ENCODE data around the gene STAT2.
"Not testable (repeated sequence)": the region's sequence is repeated elsewhere in the genome, so short reads cannot be mapped to it uniquely, and the experiment has no call there.

STAT2 gene

DNA sequence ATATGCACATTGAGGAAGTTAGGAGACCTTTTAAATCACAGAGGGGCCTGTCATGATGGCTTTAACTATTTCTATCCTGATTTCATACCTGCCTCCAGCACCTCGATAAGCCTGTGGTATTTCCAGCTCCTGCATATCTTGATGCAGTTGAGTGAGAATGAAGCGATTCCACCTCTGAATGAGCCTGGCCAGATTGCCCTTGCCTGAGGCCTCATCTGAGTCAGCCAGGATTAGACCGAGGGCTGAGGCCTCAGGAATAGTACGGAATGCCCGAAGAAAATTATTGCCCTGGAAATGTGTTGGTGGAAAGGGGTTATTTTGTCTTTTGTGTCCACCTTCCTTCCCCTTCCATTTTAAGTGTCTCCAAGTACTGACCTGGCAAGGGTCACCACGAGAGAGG, 35.7 kb downstream of the STAT2 start:
- no peak for DNase-seq

DNA sequence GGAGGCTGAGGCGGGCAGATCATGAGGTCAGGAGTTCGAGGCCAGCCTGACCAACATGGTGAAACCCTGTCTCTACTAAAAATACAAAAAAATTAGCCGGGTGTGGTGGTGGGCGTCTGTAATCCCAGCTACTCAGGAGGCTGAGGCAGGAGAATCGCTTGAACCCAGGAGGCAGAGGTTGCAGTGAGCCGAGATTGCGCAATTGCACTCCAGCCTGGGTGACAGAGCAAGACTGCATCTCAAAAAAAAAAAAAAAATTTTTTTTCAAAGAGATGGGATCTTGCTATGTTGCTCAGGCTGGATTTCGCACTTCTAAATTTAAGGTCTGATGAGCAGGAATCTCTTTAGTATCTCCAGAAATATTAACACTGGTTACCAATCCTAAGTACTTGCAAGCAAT, 38.3 kb downstream of the STAT2 start:
- not testable (repeated sequence) for DNase-seq

DNA sequence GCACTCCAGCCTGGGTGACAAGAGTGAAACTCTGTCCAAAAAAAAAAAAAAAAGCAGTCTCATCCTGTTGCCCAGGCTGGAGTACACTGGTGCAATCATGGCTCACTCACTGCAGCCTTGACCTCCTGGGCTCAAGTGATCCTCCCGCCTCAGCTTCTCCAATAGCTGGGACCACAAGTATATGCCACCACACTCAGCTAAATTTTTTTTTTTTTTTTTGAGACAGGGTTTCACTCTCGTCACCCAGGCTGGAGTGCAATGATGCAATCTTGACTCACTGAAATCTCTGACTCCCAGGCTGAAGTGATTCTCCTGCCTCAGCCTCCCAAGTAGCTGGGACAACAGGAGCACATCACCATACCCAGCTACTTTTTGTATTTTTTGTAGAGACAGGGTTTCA, 38.9 kb downstream of the STAT2 start:
- DNase-seq = no peak

DNA sequence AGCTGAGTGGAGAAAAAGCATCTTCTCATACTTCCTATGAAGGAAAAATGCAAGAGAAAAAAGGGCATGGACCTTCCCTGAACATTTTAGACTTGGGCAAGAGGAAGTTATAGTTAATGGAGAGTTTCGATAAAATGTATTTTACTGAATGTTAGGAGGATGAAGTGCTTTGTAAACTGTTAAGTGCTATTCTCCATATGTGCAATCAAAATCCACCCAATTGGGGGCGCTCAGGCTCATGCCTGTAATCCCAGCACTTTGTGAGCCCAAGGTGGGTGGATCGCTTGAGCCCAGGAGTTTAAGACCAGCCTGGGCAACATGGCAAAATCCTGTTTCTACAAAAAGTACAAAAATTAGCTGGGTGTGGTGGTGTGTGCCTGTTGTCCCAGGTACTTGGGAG, 42.2 kb downstream of the STAT2 start:
- DNase-seq = no peak

DNA sequence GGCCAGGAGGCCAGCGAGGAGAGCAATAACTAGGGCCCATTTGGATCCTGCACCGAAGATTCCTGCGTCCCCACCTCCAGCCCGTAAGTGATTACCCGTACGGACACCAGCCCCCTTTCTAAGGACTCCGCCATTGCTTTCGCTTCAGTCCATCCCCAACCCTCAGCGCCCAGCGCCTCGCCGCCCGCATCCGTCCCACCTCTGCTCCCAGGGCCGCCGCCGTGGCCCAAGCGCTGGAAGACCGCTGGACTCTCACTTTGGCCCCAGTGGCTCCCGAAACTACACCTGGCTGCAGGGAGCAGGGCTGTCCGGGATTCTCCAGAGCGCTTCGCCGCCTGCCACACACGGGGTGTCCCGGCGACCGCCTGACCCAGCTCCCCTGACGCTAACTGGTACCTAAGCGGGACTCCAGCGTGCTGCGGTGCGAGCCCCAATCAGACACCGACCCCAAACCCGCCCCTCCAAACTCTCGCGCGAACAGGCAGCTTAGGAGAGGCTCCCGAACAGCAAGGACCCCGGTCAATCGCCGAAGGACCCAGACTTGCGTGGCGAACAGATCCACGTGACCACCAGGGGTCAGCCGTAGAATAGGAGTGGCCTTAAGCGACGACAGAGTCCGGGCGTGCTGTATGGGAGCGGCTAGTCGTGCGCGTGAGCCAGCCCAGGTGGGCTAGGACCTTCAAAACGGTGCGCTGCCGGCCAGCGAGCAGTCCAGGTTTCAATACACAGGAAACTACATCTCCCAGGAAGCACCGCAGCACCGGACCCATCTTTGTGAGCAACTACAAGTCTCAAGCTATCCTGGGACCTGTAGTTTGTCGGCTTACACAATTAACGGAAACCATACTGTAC, 44.1 kb downstream of the STAT2 start, which contains the start of gene CNPY2:
CNPY2 (minus strand) TSS at position 367 of the 852 bp plus-strand sequence. CDS start 771 bp downstream, outside the sequence.
- DNase-seq = peak; percentile 92

DNA sequence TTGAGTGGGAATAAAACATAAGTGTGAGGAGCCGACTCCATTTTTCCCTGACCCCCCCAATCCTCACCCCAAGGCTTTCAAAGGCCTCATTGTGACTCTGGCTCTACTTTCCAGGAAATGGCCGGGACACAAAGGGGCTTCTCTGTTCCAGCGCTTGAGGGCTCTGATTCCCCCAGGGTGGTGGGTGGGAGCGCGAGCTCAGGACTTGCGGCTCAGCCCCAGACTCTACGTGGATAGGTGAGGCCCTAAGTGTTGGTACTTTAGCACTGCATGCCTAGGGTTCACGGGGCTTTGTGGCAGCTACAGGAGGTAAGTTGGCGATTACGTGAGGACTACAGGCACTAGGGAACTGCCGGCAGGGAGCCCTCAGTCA, 44.7 kb downstream of the STAT2 start:
- no peak for DNase-seq

DNA sequence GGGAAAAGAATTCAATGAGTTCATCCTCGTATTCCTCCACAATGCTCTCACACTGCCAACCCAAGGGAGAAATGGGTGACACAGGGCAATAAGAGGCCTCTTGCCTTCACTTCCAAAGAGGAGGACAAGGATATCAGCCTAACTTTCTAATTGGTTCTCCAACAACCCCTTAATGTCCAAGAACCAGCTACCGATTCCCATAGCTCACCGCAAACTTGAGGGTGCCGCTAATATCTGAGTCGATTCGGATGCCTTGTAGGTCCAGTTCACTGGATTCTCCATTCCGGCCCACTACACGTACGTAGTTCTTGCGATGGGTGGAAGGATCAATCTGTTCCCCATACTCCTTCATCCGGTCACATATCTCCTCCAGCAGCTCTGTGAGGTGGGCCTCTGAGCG, 48.9 kb downstream of the STAT2 start:
- DNase-seq = no peak

DNA sequence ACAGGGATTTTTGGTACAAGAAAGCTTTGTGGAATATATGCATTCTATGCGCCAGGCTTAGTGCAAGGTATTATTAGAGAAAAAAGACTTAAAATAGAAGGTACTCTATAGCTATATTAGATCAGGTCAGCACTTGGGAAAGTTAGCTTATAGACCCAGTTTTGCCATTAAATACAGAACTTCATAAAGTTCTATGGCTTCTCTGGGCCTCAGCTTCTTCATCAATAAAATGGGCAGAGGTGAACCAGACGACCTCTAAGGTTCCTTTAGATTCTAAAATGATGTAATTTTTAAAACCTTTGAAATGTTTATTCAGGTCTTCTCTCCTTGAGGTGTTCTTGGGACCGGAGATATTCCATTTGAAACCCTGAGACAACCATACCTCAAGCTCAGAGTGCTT, 51.2 kb downstream of the STAT2 start:
- DNase-seq = no peak

DNA sequence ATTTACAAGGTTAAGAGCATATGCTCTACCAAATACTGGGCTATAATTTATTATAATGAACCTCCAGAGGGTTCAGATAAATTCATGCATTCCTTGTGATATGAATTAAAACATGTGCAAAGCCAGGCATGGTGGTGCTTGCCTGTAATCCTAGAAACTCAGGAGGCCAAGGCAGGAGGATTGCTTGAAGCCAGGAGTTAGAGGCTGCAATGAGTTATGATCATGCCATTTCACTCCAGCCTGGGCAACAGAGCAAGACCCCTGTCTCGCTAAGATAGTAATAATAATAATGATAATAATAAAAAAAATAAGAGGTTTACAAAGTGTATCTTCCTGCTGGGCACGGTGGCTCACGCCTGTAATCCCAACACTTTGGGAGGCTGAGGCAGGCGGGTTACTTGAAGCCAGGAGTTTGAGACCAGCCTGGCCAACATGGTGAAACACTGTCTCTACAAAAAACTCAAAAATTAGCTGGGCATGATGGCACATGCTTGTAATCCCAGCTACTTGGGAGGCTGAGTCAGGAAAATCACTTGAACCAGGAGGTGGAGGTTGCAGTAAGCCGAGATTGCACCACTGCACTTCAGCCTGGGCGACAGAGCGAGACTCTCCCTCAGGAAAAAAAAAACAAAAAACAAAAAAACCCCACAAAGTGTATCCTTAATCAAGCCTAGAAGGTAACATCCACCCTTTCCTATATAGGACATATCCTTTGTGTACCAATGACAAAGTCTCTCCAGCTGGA, 52.5 kb downstream of the STAT2 start:
- no peak for DNase-seq

DNA sequence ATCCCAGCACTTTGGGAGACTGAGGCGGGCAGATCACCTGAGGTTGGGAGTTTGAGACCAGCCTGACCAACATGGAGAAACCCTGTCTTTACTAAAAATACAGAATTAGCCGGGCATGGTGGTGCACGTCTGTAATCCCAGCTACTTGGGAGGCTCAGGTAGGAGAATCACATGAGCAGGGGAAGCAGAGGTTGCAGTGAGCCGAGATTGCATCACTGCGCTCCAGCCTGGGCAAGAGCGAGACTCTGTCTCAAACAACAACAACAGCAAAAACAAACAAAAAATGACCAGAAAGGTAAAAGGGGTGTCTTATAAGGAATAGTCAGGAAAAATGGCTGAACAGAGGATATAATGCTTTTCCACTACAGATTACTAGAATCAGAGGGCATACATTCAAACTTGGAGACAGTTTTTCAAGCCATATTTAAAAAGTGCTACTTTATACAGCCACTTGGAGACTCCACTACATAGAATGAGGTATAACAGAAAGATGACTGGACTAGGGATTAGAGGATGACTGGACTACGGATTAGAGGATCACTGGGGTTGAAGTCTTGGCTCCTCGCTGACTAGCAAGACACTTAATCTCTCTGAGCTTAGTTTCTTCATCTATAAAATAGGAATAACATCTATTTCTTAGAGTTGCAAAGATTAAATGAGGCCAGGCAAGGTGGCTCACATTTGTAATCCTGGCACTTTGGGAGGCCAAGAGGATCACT, 54.9 kb downstream of the STAT2 start:
- DNase-seq = no peak

DNA sequence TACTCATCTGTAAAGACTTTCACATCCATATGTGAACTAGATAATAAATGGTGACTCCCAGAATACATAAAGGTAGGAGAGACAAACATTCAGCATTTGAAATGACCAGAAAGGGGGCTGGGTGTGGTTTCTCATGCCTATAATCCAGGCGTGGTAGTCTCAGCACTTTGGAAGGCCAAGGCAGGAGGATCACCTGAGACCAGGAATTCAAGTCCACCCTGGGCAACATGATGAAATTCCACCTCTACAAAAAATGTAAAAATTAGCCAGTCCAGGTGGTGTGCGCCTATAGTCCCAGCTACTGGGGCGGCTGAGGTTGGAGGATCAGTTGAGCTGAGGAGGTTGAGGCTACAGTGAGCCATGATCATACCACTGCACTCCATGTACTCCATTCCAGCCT, 55.6 kb downstream of the STAT2 start:
- no peak for DNase-seq

DNA sequence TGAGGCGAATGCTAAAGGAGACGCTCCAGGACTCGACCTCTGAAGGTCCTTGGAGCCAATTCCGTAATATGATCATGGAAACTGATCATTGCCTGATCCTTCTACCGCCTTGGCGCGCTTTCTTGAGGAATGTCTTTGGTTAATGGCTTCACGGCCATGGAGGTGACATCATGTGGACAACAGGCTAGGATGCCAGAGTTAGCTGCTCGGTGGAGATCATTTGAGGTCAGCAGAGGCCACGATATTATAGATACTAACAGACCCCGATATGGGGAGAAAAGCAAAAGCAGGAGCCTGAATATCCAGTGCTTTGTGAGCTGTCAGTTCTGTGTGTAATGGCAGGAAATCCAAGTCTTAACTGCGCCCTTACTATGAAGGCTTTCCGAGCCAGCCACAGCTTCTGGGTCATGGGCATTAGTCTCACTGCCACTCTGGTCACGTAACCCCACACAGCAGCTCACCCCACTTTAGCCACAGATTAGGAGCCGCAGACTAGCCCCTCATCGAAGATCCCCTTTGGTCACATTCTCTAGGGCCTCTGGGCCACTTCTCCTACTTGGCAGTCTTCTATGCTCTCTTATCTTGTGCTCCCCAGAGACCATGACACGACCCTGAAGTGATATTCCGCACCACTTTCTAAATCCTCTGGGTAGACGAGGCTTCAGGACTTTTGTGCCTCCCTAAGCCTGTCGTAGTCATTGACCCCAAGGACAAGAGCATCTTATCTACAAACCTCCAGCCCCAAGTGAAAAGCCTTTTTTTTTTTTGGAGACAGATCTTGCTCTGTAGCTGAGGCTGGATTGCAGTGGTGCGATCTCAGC, 59.1 kb downstream of the STAT2 start:
- DNase-seq = no peak

DNA sequence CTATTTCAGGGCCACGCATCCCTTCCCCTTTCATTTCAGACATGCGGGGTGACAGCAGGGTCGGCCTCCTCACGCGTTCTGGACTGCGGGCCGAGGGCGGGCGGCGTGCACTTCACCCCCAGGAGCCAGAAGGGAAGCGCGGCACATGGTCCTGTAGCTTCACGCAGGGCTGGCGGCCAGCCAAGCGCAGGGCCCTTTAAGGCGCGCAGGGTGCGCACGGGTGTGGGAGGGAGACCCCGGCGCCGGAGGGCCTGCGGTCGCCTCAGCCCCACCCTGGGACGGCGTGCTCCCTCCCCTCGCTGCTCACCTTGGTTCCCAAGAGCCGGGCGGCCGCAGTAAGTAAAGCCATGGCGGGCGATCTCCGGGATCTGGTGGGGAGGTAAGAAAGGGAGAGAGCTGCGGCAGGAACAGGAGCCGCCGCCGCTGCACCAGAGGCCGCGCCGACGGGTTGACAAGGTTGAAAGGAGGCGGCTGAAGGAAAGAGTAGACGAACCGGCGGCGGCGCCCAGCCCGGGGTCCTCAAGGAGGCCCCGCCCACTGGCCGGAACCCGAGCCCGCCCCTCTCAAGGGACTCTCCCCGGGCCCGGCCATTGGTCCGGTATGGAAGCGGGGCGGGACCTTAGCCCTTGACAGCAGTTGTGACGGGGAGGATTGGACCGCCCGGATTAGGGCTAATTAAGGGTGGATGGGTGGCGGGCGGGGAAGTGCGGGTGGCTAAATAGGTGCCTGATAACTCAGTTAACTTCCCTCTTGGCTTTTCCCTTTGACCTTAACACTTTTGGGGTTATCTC, 59.9 kb downstream of the STAT2 start, which contains the start of gene CS:
CS (minus strand) TSS at position 478 of the 791 bp plus-strand sequence; CDS start at position 349, 129 bp downstream.
- DNase-seq = peak; percentile 98

DNA sequence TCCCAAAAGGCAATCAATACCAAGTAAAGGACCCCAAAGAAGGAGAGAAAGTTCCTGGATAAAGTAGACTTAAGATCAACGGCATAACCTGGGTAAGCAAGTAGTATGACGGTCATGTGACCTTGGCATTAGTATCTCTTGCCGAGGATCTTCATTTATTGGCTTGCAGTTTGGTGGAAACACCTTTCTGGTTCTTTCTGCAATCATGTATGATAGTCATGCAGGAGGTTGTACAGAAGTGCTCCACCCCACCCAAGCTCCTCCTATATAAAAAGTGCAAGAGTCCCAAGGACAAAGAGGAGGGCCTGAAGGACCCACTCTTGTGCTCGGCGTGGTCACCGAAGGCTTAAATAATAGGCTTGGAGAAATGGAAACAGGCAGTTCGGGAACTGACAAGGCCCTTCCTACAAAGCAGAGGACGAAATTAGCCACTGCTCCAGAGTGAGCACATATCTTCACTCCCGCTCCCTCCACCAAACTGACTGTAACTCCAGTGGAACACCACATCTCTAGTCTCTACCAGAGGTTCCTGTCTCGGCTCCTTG, 60.5 kb downstream of the STAT2 start:
- DNase-seq = peak; percentile 14

DNA sequence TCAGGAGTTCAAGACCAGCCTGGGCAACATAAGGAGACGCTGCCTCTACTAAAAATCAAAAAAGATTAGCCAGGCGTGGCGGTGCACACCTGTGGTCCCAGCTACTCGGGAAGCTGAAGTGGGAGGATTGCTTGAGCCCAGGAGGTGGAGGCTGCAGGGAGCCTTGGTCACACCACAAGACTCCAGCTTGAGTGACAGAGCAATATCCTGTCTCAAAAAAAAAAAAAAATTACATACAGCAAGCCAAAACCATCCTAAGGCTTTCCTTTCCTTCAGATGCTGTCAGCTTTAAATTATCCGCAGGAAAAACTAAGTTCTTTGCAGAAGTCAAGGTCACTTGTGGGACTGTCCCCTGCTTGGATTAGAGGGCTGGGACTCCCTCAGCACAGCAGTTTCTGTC, 61.1 kb downstream of the STAT2 start:
- no peak for DNase-seq

DNA sequence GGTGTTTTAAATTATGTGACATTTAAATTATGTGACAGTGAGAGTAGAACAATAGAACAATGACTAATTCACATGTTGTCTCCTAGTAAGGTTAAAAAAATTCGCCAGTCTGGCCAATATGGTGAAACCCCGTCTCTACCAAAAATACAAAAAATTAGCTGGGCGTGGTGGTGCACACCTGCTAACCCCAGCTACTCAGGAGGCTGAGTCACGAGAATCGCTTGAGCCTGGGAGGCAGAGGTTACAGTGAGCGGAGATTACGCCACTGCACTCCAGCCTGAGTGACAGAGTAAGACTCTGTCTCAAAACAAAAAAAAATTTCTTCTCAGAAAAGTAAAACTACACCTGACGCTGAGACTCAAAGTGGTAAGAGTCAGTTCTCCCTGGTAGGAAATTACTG, 62.5 kb downstream of the STAT2 start:
- DNase-seq = no peak

DNA sequence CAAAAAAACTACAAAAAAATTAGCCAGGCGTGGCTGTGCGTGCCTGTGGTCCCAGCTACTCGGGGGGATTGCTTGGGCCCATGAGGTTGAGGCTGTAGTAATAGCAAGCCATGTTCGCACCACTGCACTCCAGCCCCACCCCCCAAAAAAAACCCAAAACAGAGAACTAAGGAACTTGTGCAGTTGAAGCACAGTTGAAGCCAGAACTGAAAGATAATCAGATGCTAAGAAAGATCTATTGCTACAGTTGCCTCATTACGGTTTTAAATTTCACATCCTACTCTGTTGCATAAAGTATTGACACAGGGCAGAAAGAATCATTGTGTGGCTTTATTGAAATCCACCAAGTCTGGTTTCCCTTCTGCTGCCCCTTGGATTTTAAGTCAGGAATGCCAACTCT, 63.6 kb downstream of the STAT2 start:
- DNase-seq = no peak

DNA sequence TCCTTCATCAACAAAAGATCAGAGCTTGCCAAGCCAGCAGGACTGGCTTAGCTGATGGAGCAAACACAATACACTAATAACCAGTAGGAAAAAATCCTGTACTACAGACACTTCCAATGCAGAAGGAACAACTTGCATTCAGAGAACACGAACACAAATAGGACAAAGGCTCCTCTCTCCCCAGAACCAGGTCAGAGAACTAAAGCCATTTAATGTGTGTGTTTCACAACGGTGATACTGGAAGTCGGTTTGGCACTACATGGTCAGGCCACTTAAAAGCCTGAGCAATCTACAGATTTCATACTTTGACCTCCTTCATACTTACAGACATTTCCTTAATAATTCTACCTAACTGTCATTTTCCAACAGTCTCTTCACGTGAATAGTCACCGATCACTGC, 66.1 kb downstream of the STAT2 start:
- no peak for DNase-seq
